Stimulated activated CD4-positive, alpha-beta T cell treated with anti-CD3 and anti-CD28 coated beads, Interleukin-15, amount 100 ng/mL, for 24 hours (primary cell): Measurements from ENCODE around the gene ZCWPW2.

Source experiments
- DNase-seq: peaks from one replicate; pipeline ENCODE4 v3.0.0-alpha.2; 2020

The ZCWPW2 gene

GRCh38 chr3:28348629-28349468 lies at the start of gene ZCWPW2, which contains the start of gene AZI2:
TSS of gene ZCWPW2 (plus strand) at chr3:28348721. CDS start at chr3:28413069, 64,348 bp downstream.
TSS of gene AZI2 (minus strand) at chr3:28348824. CDS start at chr3:28340617, 8,207 bp downstream.
- DNase-seq, result peak; percentile 96

GRCh38 chr3:28299705-28300104 lies 48.8 kb upstream of the ZCWPW2 start:
- DNase-seq, result no peak

GRCh38 chr3:28300345-28300962 lies 48.1 kb upstream of the ZCWPW2 start:
- no peak for DNase-seq

- no peak for DNase-seq
These were observed 46.8 kb upstream of the ZCWPW2 start for GRCh38 chr3:28301688-28302087.

GRCh38 chr3:28308196-28308595 lies 40.3 kb upstream of the ZCWPW2 start:
- DNase-seq, result no peak

GRCh38 chr3:28315711-28316110 lies 32.8 kb upstream of the ZCWPW2 start:
- DNase-seq, result no peak

- no peak for DNase-seq
These were observed 32.3 kb upstream of the ZCWPW2 start for GRCh38 chr3:28316226-28316625.

GRCh38 chr3:28317438-28318022 lies 31.0 kb upstream of the ZCWPW2 start:
- peak; percentile 16 for DNase-seq

GRCh38 chr3:28320981-28321380 lies 27.5 kb upstream of the ZCWPW2 start:
- DNase-seq, result no peak

GRCh38 chr3:28322464-28322863 lies 26.1 kb upstream of the ZCWPW2 start:
- no peak for DNase-seq

GRCh38 chr3:28326458-28326926 lies 22.0 kb upstream of the ZCWPW2 start:
- peak; percentile 32 for DNase-seq

- no peak for DNase-seq
These were observed 20.1 kb upstream of the ZCWPW2 start for GRCh38 chr3:28328188-28329151.

- no peak for DNase-seq
These were observed 14.0 kb upstream of the ZCWPW2 start for GRCh38 chr3:28334552-28334951.

- no peak for DNase-seq
These were observed 13.3 kb upstream of the ZCWPW2 start for GRCh38 chr3:28335246-28335645.

GRCh38 chr3:28337230-28337629 lies 11.3 kb upstream of the ZCWPW2 start:
- DNase-seq, result no peak

GRCh38 chr3:28343144-28343543 lies 5.4 kb upstream of the ZCWPW2 start:
- no peak for DNase-seq

GRCh38 chr3:28345690-28346089 lies 2.8 kb upstream of the ZCWPW2 start:
- no peak for DNase-seq

GRCh38 chr3:28347374-28348264 lies 902 bp upstream of the ZCWPW2 start:
- DNase-seq, result no peak

- no peak for DNase-seq
These were observed 274 bp upstream of the ZCWPW2 start for GRCh38 chr3:28348265-28348628.

- no peak for DNase-seq
These were observed 1.0 kb downstream of the ZCWPW2 start for GRCh38 chr3:28349469-28350000.

GRCh38 chr3:28376424-28376823 lies 27.9 kb downstream of the ZCWPW2 start:
- no peak for DNase-seq
